Activated naive CD8-positive, alpha-beta T cell treated with anti-CD3 and anti-CD28 coated beads, Interleukin-2, amount 50 U/mL, for 16 hours (primary cell): Measurements from ENCODE around the gene CDH15.
"Not testable (repeated sequence)": the region's sequence is repeated elsewhere in the genome, so short reads cannot be mapped to it uniquely, and the experiment has no call there.

Source experiments
- DNase-seq: peaks from one replicate; pipeline ENCODE4 v3.0.0-alpha.2; 2020; ENCODE audit warnings: low read depth, low spot score

The CDH15 gene

GRCh38 chr16:89230255-89230654 lies 58.7 kb downstream of the CDH15 start:
- no peak for DNase-seq

- DNase-seq, result no peak
Observed at GRCh38 chr16:89232107-89232506, 60.6 kb downstream of the CDH15 start.

- DNase-seq, result no peak
Observed at GRCh38 chr16:89233678-89234490, 62.3 kb downstream of the CDH15 start.

- no peak for DNase-seq
Observed at GRCh38 chr16:89237733-89238132, 66.2 kb downstream of the CDH15 start.

GRCh38 chr16:89241187-89242007 lies 69.8 kb downstream of the CDH15 start:
- peak; percentile 22 for DNase-seq

- DNase-seq, result no peak
Observed at GRCh38 chr16:89242795-89243200, 71.2 kb downstream of the CDH15 start.

- DNase-seq, result no peak
Observed at GRCh38 chr16:89243664-89244063, 72.1 kb downstream of the CDH15 start.

- DNase-seq, result not testable (repeated sequence)
Observed at GRCh38 chr16:89244264-89244663, 72.7 kb downstream of the CDH15 start.

- no peak for DNase-seq
Observed at GRCh38 chr16:89244754-89245153, 73.2 kb downstream of the CDH15 start.
